NCI-H2227 (cell line): ENCODE data around the gene ABCA4.

Source experiments
- DNase-seq: peaks from one replicate; lab custom pipeline; 2025; ENCODE audit not compliant: unreplicated experiment; lab: John Stamatoyannopoulos, UW

Gene ABCA4

DNA sequence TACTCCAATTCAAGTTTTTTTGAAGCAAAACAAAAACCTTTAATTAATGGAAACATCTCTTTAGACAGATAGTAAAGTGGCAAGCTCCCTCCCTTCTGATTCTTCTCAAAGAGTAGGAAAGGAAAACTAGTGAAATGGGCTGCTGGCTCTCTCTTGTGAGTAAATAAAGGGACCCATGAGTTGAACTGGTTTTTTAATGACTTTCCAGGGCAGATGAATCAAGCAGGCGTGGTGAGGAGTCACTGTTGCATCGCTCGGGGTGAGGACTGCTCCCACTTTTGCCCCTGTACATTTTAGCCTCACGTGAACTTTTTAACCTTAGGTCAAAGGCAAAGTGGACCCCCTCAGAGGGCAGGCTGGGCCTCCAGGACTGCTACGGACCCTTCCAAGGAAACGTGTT lies 64.8 kb downstream of the ABCA4 start:
- no peak for DNase-seq

DNA sequence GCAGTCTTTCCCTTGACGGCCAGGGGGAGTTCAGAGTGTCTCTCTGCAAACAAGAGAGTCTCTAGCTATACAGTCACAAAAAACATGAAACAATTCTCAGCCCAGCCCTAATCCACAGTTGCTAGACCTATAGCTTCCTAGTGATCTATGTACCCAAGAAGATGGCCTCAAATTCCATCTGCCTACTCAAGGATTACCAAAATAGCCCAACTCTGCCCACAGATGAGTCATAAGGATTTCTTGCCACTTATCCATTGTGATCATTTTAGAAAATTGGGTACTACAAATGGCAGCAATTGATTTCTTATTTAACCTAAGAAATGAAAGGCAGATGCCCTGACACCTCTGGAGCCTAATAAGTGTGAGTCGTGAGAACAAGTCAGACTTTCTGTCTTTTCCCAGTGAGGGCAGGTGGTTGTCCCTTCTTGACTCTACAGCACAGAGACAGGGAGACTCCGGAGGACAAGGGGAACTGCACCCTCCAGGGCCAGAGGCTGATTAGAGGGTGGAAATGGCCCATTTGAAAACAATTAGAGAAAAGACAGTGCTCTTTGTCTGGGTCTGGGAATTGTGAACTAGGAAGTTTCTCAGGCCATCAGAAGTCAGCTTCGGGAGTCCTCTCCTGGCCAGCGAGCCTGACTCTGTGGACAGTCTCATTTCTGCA lies 65.4 kb downstream of the ABCA4 start:
- DNase-seq = peak; percentile 63

DNA sequence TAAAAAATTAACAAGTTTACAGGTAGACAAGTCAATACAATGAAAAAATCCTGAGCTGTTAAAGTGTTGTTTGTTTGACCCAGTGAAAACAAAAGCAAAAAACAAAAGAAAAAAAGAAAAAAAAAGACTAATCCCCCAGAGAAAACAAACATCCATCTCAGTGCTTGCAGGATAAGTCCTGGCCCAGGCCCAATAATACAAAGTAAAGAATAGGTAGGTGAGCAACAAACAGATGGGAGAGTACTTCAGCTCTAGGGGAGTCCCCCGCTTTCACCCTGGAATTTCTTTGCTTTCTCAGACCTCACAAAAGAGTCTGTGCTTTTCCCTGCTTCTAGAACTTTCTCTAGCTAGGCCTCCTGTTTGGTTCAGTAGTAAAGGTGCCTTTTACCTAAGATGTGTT lies 70.3 kb downstream of the ABCA4 start:
- no peak for DNase-seq

DNA sequence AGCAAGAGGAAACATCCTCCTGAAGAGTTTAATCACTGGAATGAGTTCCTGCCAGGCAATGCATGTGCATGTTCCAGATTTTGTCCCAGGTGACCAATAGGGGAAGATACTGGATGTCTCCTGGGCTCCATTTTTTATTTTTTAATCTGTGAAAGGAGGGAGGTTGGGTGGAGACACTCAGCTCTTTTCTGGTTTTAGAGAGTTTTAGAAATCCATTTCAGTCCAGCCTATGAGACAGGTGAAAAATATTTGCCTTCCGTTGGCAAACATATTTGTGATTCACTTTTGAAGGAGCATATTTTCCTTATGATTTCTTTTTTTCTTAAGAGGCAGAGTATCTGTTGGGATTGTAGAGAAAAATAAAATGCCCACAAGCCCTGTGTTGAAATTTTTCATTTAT lies 70.7 kb downstream of the ABCA4 start:
- no peak for DNase-seq

DNA sequence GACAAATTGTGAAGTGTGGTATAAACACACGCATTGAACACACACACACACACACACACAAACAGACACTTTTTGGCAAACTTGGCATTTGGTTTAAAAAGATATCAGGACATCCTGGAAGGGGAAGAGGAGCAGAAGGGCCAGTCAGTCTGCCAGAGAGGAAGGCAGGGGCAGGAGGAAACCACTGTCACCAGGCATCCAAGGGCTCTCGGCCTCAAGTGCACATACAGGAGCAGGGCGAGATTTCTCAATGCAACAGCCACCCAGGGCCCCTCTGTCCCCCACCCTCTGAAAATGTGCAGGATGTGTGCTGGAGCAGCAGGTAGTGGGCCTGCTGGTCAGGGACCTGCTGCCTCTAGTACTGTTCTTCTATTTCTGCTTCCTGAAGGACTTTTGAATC lies 71.2 kb downstream of the ABCA4 start:
- DNase-seq = no peak

GRCh38 chr1:94048413-94049164 lies 72.4 kb downstream of the ABCA4 start:
- no peak for DNase-seq

GRCh38 chr1:94047949-94048348 lies 73.0 kb downstream of the ABCA4 start:
- DNase-seq = no peak

DNA sequence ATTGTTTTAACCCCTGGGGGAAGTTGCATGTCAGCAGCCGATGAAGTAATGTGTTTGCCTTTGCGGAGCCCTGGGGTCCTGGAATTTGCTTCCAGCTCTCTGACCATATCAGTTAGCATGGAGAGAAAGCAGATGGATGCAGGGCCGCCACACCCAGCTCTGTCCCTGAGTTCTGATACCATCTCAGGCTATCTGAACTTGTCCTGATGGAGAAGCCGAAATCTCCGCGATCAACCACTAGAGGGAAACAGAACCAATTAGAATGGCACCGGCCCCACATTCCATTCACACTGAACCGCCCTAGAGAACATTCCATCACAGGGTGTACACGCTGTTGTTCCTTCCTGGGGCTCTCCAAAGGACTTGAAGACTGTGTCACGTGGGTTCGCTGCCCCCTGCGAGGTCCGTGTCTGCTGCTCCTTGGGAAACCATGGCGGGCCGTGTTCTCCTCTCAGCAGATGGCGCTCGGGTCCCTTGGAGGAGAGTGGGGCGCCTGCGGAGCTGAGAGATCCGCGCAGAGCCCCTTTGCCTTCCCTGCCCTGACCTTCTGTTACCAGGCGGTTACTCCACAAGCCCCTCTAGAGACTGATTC lies 75.4 kb downstream of the ABCA4 start:
- DNase-seq = peak; percentile 77

DNA sequence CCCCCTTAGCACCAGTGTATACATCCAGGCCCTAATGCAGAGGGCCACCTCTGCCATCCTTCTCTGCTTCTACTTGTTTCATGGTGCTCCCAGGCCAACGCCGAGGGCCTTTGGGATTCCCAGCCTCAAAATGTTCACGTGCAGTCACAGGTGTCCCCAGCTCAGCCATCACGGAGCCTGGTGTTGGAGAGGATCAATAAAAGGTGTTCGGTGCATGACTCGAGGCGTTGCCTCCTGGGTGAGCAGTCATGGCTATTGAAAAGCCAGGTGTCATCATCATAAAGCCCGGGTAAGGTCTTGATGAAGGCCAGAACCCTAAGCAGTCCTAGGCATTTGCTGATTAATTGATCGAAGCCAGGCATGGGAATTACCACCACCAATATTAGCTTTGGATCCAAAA lies 76.1 kb downstream of the ABCA4 start:
- no peak for DNase-seq

GRCh38 chr1:94044290-94044790 lies 76.6 kb downstream of the ABCA4 start:
- DNase-seq = peak; percentile 54

GRCh38 chr1:94043738-94044289 lies 77.1 kb downstream of the ABCA4 start:
- no peak for DNase-seq

DNA sequence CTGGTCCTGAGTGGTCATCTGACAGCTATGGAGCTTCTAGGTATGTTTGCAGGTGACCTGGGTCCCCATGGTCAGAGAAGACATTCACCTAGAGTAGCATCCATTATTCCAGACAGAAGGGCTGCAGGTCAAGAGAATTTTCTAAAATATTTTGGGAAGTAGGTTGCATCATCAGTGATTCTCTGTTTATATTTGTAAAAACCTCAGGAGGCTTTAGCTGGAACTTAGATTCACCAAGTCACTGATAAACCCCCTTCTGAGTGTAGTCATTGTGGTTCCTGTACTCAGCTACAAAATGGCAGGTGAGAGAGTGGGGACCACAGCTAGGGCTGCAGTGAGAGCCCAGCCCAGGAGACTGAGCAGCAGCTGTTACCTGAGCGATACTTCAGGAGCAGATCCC lies 78.6 kb downstream of the ABCA4 start:
- DNase-seq = no peak

- no peak for DNase-seq
Measured at GRCh38 chr1:94039871-94040569, 80.9 kb downstream of the ABCA4 start.

GRCh38 chr1:94039514-94039870 lies 81.5 kb downstream of the ABCA4 start:
- DNase-seq = peak; percentile 83

DNA sequence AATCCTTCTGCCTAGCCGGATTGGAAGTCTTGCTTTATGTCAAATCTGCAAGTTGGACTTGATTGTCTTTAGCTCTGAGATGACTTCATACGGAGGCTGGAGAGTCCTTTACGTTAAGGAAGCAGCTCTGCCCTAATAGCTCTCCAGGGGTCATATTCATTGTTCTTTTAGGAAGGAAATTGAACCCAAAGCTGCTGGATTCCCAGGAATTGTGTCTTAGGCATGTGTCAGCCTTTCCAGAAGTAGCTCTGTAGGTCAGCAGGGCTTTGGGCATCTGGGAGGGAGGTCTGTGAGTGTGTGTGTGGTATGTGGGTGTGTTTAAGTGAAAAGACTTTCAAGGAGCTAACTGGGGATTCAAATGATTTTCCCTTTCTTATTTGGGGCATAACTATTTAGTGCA lies 82.4 kb downstream of the ABCA4 start:
- no peak for DNase-seq

GRCh38 chr1:94037392-94038229 lies 83.3 kb downstream of the ABCA4 start:
- DNase-seq = no peak

- no peak for DNase-seq
Measured at GRCh38 chr1:94036730-94037129, 84.2 kb downstream of the ABCA4 start.

GRCh38 chr1:94033849-94034248 lies 87.1 kb downstream of the ABCA4 start:
- peak; percentile 41 for DNase-seq

DNA sequence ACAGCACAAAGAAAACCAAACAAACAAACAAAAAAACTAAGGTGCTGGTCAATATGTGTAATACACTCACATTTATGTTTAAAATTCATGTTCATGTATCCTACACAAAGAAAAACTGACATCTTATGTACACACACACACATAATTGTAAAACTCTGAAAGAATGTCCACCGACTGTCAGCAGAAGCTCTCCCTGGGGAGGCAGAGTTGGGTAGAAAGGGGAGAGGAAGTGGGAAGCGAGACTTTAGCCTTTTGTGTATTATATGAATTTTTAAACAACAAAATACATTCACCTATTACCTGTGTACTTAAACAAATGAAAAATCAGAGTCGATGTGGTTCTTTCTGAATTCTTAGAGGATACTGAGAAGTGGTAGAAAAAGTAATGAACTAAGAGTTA lies 88.3 kb downstream of the ABCA4 start:
- DNase-seq = no peak

GRCh38 chr1:94031591-94031990 lies 89.4 kb downstream of the ABCA4 start:
- no peak for DNase-seq
